Muscle of leg (tissue), 16 donors: ENCODE data around the gene RLN2. TPM values are rescaled to one million over a fixed set of nuclear protein-coding genes. Genes with fewer than 3 reads are reported as not detected.
"Not testable (repeated sequence)": the region's sequence is repeated elsewhere in the genome, so short reads cannot be mapped to it uniquely, and the experiment has no call there.

Experiments used
- DNase-seq: peaks from one replicate; pipeline ENCODE4 v3.0.0; 2013
- H3K27ac ChIP-seq: one replicate; pipeline ENCODE4 v1.5.1; 2013; ENCODE audit warnings: mild to moderate bottlenecking, low read length, control low read depth
- H3K27me3 ChIP-seq: one replicate; pipeline ENCODE4 v1.6.1; 2013; ENCODE audit warnings: low read length; ENCODE audit not compliant: control insufficient read depth, insufficient read depth
- H3K36me3 ChIP-seq: one replicate; pipeline ENCODE4 v1.6.1; 2013; ENCODE audit warnings: low read length; ENCODE audit not compliant: control insufficient read depth, insufficient read depth
- H3K4me1 ChIP-seq: one replicate; pipeline ENCODE4 v1.6.1; 2013; ENCODE audit warnings: low read length; ENCODE audit not compliant: control insufficient read depth, insufficient read depth
- H3K4me3 ChIP-seq: one replicate; pipeline ENCODE4 v1.5.1; 2013; ENCODE audit warnings: low read length, control low read depth
- H3K9me3 ChIP-seq: replicated peaks from 2 replicates; pipeline ENCODE4 v1.6.1; 2013; ENCODE audit warnings: low read depth, low read length; ENCODE audit not compliant: control insufficient read depth
- WGBS: methylation state at CpG from one replicate; pipeline ENCODE4 v1.1.5; 2013; ENCODE audit warnings: missing lambda C conversion rate; ENCODE audit not compliant: insufficient coverage; 5-methylcytosine and 5-hydroxymethylcytosine counted together
- long read RNA-seq, 11 donors: transcript quantifications; one replicate each; lab custom pipeline, GENCODE V29; 2026
- polyA plus RNA-seq, 8 donors: library from polyadenylated mRNA; unstranded; fragments of 120-200 nt; gene quantifications; one replicate each; pipeline versions ENCODE4 v1.2.1 to v1.2.3, GENCODE V29; 2013; ENCODE audit warnings: inconsistent platforms in 1 of 8, low replicate concordance in 1 of 8; ENCODE audit not compliant: insufficient read length in 8 of 8, insufficient read depth in 1 of 8
- total RNA-seq: library from RNA; stranded (reverse); fragments of 120-200 nt; gene quantifications from one replicate; pipeline ENCODE4 v1.2.4, GENCODE V29; 2013

Gene RLN2, protein sequence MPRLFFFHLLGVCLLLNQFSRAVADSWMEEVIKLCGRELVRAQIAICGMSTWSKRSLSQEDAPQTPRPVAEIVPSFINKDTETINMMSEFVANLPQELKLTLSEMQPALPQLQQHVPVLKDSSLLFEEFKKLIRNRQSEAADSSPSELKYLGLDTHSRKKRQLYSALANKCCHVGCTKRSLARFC
- 0.71 TPM for total RNA-seq
- 1 to 10 TPM in 4 of 8 donors, under 1 TPM in 4; 0.48 to 1.5 (median 0.93) TPM for polyA plus RNA-seq
- long read RNA-seq, donor 1, result 0 reads
- long read RNA-seq, donor 2, result 0 reads
- long read RNA-seq, donor 3, result 0 reads
- long read RNA-seq, donor 4, result 0 reads
- long read RNA-seq, donor 5, result 0 reads
- long read RNA-seq, donor 6, result 0 reads
- long read RNA-seq, donor 7, result 0 reads
- long read RNA-seq, donor 8, result 0 reads
- long read RNA-seq, donor 9, result 0 reads
- long read RNA-seq, donor 10, result 0 reads
- long read RNA-seq, donor 11, result 0 reads

DNA sequence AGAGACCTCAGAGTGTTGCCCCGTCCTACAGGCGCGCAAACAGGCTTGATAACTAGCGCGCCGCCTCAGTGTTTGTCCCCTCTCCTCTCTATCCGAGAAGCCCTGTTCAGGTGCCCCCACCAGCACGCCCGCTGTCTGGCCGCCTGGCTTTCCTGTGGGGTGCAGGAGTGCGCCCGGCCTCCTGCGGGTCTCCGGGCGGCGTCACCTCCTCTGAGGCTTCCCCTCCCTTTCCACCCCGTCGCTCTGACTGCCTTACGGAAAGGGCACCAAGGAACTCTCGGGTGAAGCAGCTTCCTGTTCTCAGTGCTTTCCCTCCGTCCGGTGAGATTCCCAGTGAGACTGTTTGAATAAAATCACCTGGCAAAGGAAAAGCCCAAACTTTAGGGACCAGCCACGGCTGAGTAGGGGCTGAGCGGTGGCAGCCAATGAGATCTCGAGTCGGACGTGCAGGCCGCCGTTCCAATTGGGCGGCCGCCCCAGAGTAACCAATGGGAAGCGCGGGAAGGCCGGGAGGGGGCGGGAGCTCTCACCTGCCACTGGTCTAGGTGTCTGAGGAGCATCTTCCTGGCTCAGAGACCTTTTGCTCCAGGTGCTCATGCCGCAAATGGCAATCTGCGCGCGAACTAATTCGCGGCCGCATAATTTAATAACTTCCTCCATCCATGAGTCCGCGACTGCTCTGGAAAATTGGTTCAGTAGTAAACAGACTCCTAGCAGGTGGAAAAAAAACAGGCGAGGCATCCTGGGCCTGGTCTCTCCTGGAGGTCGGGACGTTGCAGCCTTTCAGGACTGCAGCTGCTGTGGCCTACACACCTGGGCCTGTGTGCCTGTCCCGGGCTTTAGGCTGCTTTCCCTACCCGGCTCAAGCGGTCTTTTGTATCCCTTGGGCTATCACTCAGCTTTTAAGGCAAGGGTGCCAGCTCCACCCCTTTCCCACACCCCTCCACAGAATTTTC is at the start of gene RLN2:
Gene RLN2 (minus strand): TSS at position 877 of the 956 bp plus-strand sequence. CDS start 136 bp downstream, at position 741.
- not testable (repeated sequence) for DNase-seq, H3K27me3 ChIP-seq, H3K27ac ChIP-seq, H3K4me1 ChIP-seq, H3K36me3 ChIP-seq, H3K9me3 ChIP-seq, H3K4me3 ChIP-seq
- WGBS, result 34% methylated on average over 8 of the region's 50 CpGs

DNA sequence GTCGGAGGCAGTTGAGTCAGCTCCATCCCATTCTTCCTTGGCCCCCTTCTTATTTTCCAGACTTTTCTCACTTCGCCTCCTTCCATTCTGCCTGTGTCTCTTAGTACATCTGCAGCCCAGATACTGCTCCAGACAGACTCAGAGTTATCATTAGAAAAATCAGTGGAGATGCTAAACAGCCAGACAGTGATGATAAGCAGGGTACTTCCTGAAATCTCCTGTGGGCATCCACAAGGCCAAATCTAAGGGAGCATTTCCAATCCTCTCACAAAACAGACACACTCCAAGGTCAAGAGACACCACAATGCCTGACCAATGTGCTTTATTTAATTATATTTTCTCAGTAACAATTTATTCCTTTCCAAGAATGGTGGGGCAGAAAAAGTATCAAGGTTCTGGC is 49.7 kb upstream of the RLN2 start:
- peaks cover 2% of the 10 kb centered on the region for H3K9me3 ChIP-seq
- no peak overlapping the region for H3K4me3 ChIP-seq
- no peak overlapping the region for H3K27ac ChIP-seq
- no peak for DNase-seq
- peaks cover 10% of the 10 kb centered on the region for H3K4me1 ChIP-seq
- 90% methylated on average over 2 of the region's 2 CpGs for WGBS
- no peaks in the 10 kb centered on the region for H3K27me3 ChIP-seq
- peaks cover 4% of the 10 kb centered on the region for H3K36me3 ChIP-seq

GRCh38 chr9:5352637-5353248 is 48.2 kb upstream of the RLN2 start:
- no peaks in the 10 kb centered on the region for H3K27me3 ChIP-seq
- H3K4me1 ChIP-seq, result peaks cover 8% of the 10 kb centered on the region
- H3K27ac ChIP-seq, result no peak overlapping the region
- no peak for DNase-seq
- no peak overlapping the region for H3K4me3 ChIP-seq
- peaks cover 4% of the 10 kb centered on the region for H3K36me3 ChIP-seq
- WGBS, result no CpG with 5 or more reads among the region's 1 CpG
- peaks cover 2% of the 10 kb centered on the region for H3K9me3 ChIP-seq

DNA sequence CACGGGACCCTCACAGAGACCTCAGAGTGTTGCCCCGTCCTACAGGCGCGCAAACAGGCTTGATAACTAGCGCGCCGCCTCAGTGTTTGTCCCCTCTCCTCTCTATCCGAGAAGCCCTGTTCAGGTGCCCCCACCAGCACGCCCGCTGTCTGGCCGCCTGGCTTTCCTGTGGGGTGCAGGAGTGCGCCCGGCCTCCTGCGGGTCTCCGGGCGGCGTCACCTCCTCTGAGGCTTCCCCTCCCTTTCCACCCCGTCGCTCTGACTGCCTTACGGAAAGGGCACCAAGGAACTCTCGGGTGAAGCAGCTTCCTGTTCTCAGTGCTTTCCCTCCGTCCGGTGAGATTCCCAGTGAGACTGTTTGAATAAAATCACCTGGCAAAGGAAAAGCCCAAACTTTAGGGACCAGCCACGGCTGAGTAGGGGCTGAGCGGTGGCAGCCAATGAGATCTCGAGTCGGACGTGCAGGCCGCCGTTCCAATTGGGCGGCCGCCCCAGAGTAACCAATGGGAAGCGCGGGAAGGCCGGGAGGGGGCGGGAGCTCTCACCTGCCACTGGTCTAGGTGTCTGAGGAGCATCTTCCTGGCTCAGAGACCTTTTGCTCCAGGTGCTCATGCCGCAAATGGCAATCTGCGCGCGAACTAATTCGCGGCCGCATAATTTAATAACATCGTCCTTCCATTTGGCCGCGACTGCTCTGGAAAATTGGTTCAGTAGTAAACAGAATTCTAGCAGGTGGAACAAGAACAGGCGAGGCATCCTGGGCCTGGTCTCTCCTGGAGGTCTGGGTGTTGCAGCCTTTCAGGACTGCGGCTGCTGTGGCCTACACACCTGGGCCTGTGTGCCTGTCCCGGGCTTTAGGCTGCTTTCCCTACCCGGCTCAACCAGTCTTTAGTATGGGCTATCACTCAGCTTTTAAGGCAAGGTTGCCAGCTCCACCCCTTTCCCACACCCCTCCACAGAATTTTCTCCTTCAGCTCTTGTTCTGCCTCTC is 34.8 kb upstream of the RLN2 start, which contains the start of gene RLN1:
Gene RLN1 (minus strand): TSS at position 885 of the 990 bp plus-strand sequence. CDS start 130 bp downstream, at position 755.
- not testable (repeated sequence) for H3K4me3 ChIP-seq, H3K4me1 ChIP-seq, H3K9me3 ChIP-seq, H3K27ac ChIP-seq, H3K27me3 ChIP-seq, H3K36me3 ChIP-seq, DNase-seq
- WGBS, result 20% methylated on average over 10 of the region's 50 CpGs

DNA sequence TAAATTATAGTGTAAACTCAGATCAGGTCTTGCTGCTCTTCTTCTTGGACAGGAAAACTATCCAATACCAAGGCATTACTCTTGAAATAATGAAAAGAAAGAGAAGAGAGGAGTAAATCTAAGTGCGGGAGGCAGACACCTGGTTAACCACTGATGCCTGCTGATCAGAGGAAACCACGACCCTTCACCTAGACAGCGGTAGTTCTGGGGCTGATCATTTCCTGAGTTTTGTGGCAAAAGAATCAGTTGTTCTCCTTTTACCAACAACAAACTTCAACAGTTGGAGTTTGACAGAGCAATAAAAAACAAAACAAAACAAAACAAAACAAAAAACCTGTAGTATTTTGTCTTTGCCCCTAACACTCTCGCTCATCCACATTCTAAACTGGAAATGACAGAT is 32.2 kb upstream of the RLN2 start:
- no peak overlapping the region for H3K4me3 ChIP-seq
- H3K27me3 ChIP-seq, result peaks cover 4% of the 10 kb centered on the region
- no peaks in the 10 kb centered on the region for H3K36me3 ChIP-seq
- DNase-seq, result no peak
- no peaks in the 10 kb centered on the region for H3K9me3 ChIP-seq
- H3K4me1 ChIP-seq, result no peaks in the 10 kb centered on the region
- WGBS, result no CpG with 5 or more reads among the region's 4 CpGs
- H3K27ac ChIP-seq, result no peak overlapping the region

GRCh38 chr9:5331276-5331675 is 26.8 kb upstream of the RLN2 start:
- DNase-seq, H3K36me3 ChIP-seq: not testable (repeated sequence)
- WGBS, result no CpG with 5 or more reads among the region's 3 CpGs

GRCh38 chr9:5326893-5327548 is 22.5 kb upstream of the RLN2 start:
- H3K27ac ChIP-seq, result no peak overlapping the region
- no peaks in the 10 kb centered on the region for H3K9me3 ChIP-seq
- H3K4me3 ChIP-seq, result no peak overlapping the region
- no peak for DNase-seq
- H3K4me1 ChIP-seq, result no peaks in the 10 kb centered on the region
- H3K36me3 ChIP-seq, result no peaks in the 10 kb centered on the region
- H3K27me3 ChIP-seq, result no peaks in the 10 kb centered on the region
- 57% methylated on average over 8 of the region's 10 CpGs for WGBS

More at GRCh38 chr9:5331276-5331675, 26.8 kb upstream of the RLN2 start:
- not testable (repeated sequence) for H3K4me3 ChIP-seq, H3K9me3 ChIP-seq, H3K27me3 ChIP-seq, H3K27ac ChIP-seq, H3K4me1 ChIP-seq

GRCh38 chr9:5326187-5326586 is 21.7 kb upstream of the RLN2 start:
- no peak for DNase-seq
- no peaks in the 10 kb centered on the region for H3K9me3 ChIP-seq
- H3K36me3 ChIP-seq, result no peaks in the 10 kb centered on the region
- no peak overlapping the region for H3K27ac ChIP-seq
- H3K27me3 ChIP-seq, result no peaks in the 10 kb centered on the region
- no peaks in the 10 kb centered on the region for H3K4me1 ChIP-seq
- H3K4me3 ChIP-seq, result no peak overlapping the region

GRCh38 chr9:5321601-5322000 is 17.1 kb upstream of the RLN2 start:
- H3K36me3 ChIP-seq, H3K27ac ChIP-seq: not testable (repeated sequence)

More at GRCh38 chr9:5321601-5322000, 17.1 kb upstream of the RLN2 start:
- not testable (repeated sequence) for H3K9me3 ChIP-seq, H3K4me3 ChIP-seq, DNase-seq, H3K27me3 ChIP-seq, H3K4me1 ChIP-seq
- WGBS, result no CpG with 5 or more reads among the region's 1 CpG
